Heart left ventricle (tissue), 13 donors: ENCODE measurements around the gene OXNAD1.

Experiments used
- CTCF ChIP-seq, 12 donors: fragments of 200-600 bp; sonication (generic) in 4 of 12; IDR thresholded peaks; one replicate each; pipeline versions ENCODE4 v1.5.0 to v1.8.0; 2018 to 2022; ENCODE audit warnings: antibody characterized with exemption in 12 of 12, mild to moderate bottlenecking in 5 of 12
- POLR2A ChIP-seq, 2 donors: fragments of 450-650 bp; IDR thresholded peaks; one replicate each; pipeline ENCODE4 v1.6.1; 2017; ENCODE audit warnings: antibody characterized with exemption in 2 of 2, mild to moderate bottlenecking in 2 of 2, moderate library complexity in 2 of 2
- donor health status: ischemic (EF 13 %, LVEDD 7.1; RV severe dilation, severe dysfunction).
- donor health status: DM: no; HTN: yes; CAD: no.
- donor health status: DM: no; HTN: no; CAD: no.
- donor health status: ischemic (EF 25% LVEDD 6.9; RV normal size, moderate dysfunction).
- donor health status: ischemic (EF 25% LVEDD 5.7; RV mildly dilated, moderate dysfunction).
- donor health status: ischemic (EF 35%, LVEDD 5.7; RV mildly dilated, moderate dysfunction).
- donor health status: nonischemic (EF 11% LVEDD 7.7; RV severe dilation, severe dysfunction).
- donor health status: DM: yes; HTN: yes; CAD: no.
- donor health status: PGD.
- donor health status: ischemic (EF 29% LVEDD 5.4; RV normal size, mild dysfunction).
- donor health status: nonischemic (EF 23%, LVEDD 6.1; RV moderate dilation, normal function).

- TF ChIP-seq POLR2A (IDR thresholded peaks at IDR 0.05): no peak
- TF ChIP-seq CTCF (IDR thresholded peaks at IDR 0.05): no peak
Measured at GRCh38 chr3:16322189-16322588, 57.2 kb downstream of the OXNAD1 start.
